Heart right ventricle (tissue), 16 donors: ENCODE measurements around the gene PXDC1. TPM values are rescaled to one million over a fixed set of nuclear protein-coding genes. Genes with fewer than 3 reads are reported as not detected.
"Not testable (repeated sequence)": the region's sequence is repeated elsewhere in the genome, so short reads cannot be mapped to it uniquely, and the experiment has no call there.

Experiments used
- ATAC-seq, 8 donors: fragments of 200-7000 bp; cut with Tn5 transposase; one replicate each; pipeline ENCODE4 v1.9.1; 2020; ENCODE audit warnings: mild to moderate bottlenecking in 8 of 8, moderate library complexity in 8 of 8, moderate number of reproducible peaks in 1 of 8
- DNase-seq, 2 donors: peaks; one replicate each; pipeline ENCODE4 v3.0.0-alpha.2; 2020
- H3K27ac ChIP-seq, 10 donors: fragments of 200-600 bp; sonication (generic) in 2 of 10; one replicate each; pipeline versions ENCODE4 v1.5.0 to v1.8.0; 2020 to 2022; ENCODE audit warnings: mild to moderate bottlenecking in 3 of 10
- H3K27me3 ChIP-seq, 7 donors: fragments of 200-600 bp; one replicate each; pipeline ENCODE4 v1.8.0; 2021 to 2022; ENCODE audit warnings: mild to moderate bottlenecking in 2 of 7
- H3K36me3 ChIP-seq, 9 donors: fragments of 200-600 bp; sonication (generic) in 1 of 9; one replicate each; pipeline versions ENCODE4 v1.5.0 to v1.8.0; 2020 to 2022; ENCODE audit warnings: mild to moderate bottlenecking in 2 of 9
- H3K4me1 ChIP-seq, 9 donors: fragments of 200-600 bp; sonication (generic) in 1 of 9; one replicate each; pipeline versions ENCODE4 v1.5.0 to v1.8.0; 2020 to 2022; ENCODE audit warnings: mild to moderate bottlenecking in 4 of 9
- H3K4me3 ChIP-seq, 10 donors: fragments of 200-600 bp; sonication (generic) in 2 of 10; one replicate each; pipeline versions ENCODE4 v1.5.0 to v1.8.0; 2020 to 2022; ENCODE audit warnings: mild to moderate bottlenecking in 7 of 10, moderate library complexity in 2 of 10
- H3K9me3 ChIP-seq, 11 donors: fragments of 200-600 bp in 10 of 11; sonication (generic) in 2 of 11; one replicate each; pipeline versions ENCODE4 v1.5.0 to v1.8.0; 2013 to 2022; ENCODE audit warnings: mild to moderate bottlenecking in 2 of 11, control low read depth in 1 of 11, moderate library complexity in 1 of 11
- CTCF ChIP-seq, 9 donors: fragments of 200-600 bp; sonication (generic) in 2 of 9; IDR thresholded peaks; one replicate each; pipeline versions ENCODE4 v1.5.0 to v1.8.0; 2021 to 2022; ENCODE audit warnings: antibody characterized with exemption in 9 of 9, mild to moderate bottlenecking in 5 of 9, moderate library complexity in 1 of 9
- WGBS, 2 donors: extraction: QIAGEN DNeasy Blood & Tissue Kit; methylation state at CpG; one replicate each; pipeline ENCODE4 v1.1.7; 2013; ENCODE audit warnings: inconsistent platforms in 1 of 2; 5-methylcytosine and 5-hydroxymethylcytosine counted together
- intact Hi-C, 10 donors: fragments of 100-400 bp; cut with DNase I; formaldehyde crosslinking; loops; one replicate each; pipeline versions ENCODE4 v1.11.1 to v1.14.2; 2022
- polyA plus RNA-seq, 2 donors: library from polyadenylated mRNA; stranded (reverse); fragments of 200-250 nt; gene quantifications; one replicate each; pipeline ENCODE4 v1.2.3, GENCODE V29; 2013
- total RNA-seq, 10 donors: library from RNA; stranded (reverse); fragmentation: NEBNext Ultra II Directional in 3 of 10; extraction: Animal tissue kit (Norgen Biotek cat#: 25700) in 3 of 10; gene quantifications; one replicate each; pipeline versions ENCODE4 v1.2.1 to v1.2.4, GENCODE V29; 2021 to 2023
- donor health status: Arrhythmogenic right ventricular cardiomyopathy.
- donor health status: ischemic (EF 13 %, LVEDD 7.1; RV severe dilation, severe dysfunction).
- donor health status: healthy with polysubstance abuse.
- donor health status: DM: no; HTN: yes; CAD: no.
- donor health status: DM: no; HTN: no; CAD: no.
- donor health status: ischemic (EF 25% LVEDD 6.9; RV normal size, moderate dysfunction).
- donor health status: ischemic (EF 25% LVEDD 5.7; RV mildly dilated, moderate dysfunction).
- donor health status: healthy.
- donor health status: DM: yes; HTN: yes; CAD: no.
- donor health status: Ischemic cardiomyopathy.
- donor health status: ischemic (EF 35%, LVEDD 5.7; RV mildly dilated, moderate dysfunction).
- donor health status: nonischemic (EF 11% LVEDD 7.7; RV severe dilation, severe dysfunction).
- donor health status: DM: yes; HTN: yes; CAD: no.
- donor health status: PGD.
- donor health status: ischemic (EF 29% LVEDD 5.4; RV normal size, mild dysfunction).
- donor health status: nonischemic (EF 23%, LVEDD 6.1; RV moderate dilation, normal function).

The PXDC1 gene
- total and polyA plus RNA-seq, 12 donors = 11.3 to 69.9 (median 21.7) TPM

GRCh38 chr6:3683331-3683730, 68.2 kb downstream of the PXDC1 start:
- WGBS, 2 donors = 70 to 76% methylated on average over 6 of the region's 6 CpGs
- Histone ChIP-seq H3K27me3 (no peaks in the 10 kb centered on the region), H3K36me3 (no peaks in the 10 kb centered on the region), H3K4me1 (no peaks in the 10 kb centered on the region), H3K27ac (no peak overlapping the region), H3K9me3 (peaks cover 0 to 17% (median 5%) of the 10 kb centered on the region in 11 donors), H3K4me3 (no peak overlapping the region)
- intact Hi-C loops = no loop called here
- ATAC-seq (no peak), DNase-seq (no peak)
- TF ChIP-seq CTCF (IDR thresholded peaks at IDR 0.05) = no peak

GRCh38 chr6:3678946-3679345, 72.6 kb downstream of the PXDC1 start:
- 89 to 93% methylated on average over 4 of the region's 4 CpGs for WGBS, 2 donors

GRCh38 chr6:3677751-3678150, 73.8 kb downstream of the PXDC1 start:
- WGBS, 2 donors = 93% methylated on average over 9 of the region's 9 CpGs
- DNase-seq, H3K27ac ChIP-seq, H3K4me3 ChIP-seq, intact Hi-C loops, H3K36me3 ChIP-seq, ATAC-seq, H3K27me3 ChIP-seq, H3K4me1 ChIP-seq: not testable (repeated sequence)
- H3K9me3 ChIP-seq = peaks cover 0 to 34% (median 8%) of the 10 kb centered on the region in 11 donors

More at GRCh38 chr6:3678946-3679345, 72.6 kb downstream of the PXDC1 start:
- Histone ChIP-seq H3K4me3 (no peak overlapping the region), H3K27me3 (no peaks in the 10 kb centered on the region), H3K4me1 (no peaks in the 10 kb centered on the region), H3K27ac (no peak overlapping the region), H3K9me3 (peaks cover 0 to 23% (median 6%) of the 10 kb centered on the region in 11 donors), H3K36me3 (no peaks in the 10 kb centered on the region)
- intact Hi-C loops = no loop called here
- no peak for ATAC-seq
- TF ChIP-seq CTCF (IDR thresholded peaks at IDR 0.05) = no peak
- no peak for DNase-seq

- ATAC-seq, DNase-seq, H3K27ac ChIP-seq, H3K4me1 ChIP-seq, H3K4me3 ChIP-seq, H3K27me3 ChIP-seq, H3K36me3 ChIP-seq, intact Hi-C loops: not testable (repeated sequence)
- peaks cover 0 to 38% (median 8%) of the 10 kb centered on the region in 11 donors for H3K9me3 ChIP-seq
- 52 to 53% methylated on average over 1 of the region's 1 CpG for WGBS, 2 donors
These were observed 74.2 kb downstream of the PXDC1 start for GRCh38 chr6:3677351-3677750.

Other genes starting within 250 kb of the PXDC1 start
- 10 to 100 TPM; 13.2 to 31.3 (median 22.4) TPM for gene FAM50B, start 97.7 kb upstream of the PXDC1 start, total RNA-seq
- gene FAM50B, start 97.7 kb upstream of the PXDC1 start, polyA plus RNA-seq = 10 to 100 TPM in 1 of 2 donors, 1 to 10 TPM in 1; 5.9 to 25.3 TPM